Suprapubic skin (tissue), 4 donors: ENCODE data around the gene PARN.

Experiments
- POLR2A ChIP-seq, 2 donors: fragments of 450-650 bp; IDR thresholded peaks; one replicate each; pipeline ENCODE4 v1.6.1; 2017; ENCODE audit warnings: antibody characterized with exemption in 2 of 2, mild to moderate bottlenecking in 2 of 2, moderate library complexity in 2 of 2
- POLR2AphosphoS5 ChIP-seq, 3 donors: sonication (generic); formaldehyde crosslinking; IDR thresholded peaks; one replicate each; pipeline ENCODE4 v1.6.1; 2017; ENCODE audit warnings: antibody characterized with exemption in 3 of 3
- TF ChIP-seq, protein P1 (sequence below), 2 donors: fragments of 200-600 bp in 1 of 2; fragments of 450-650 bp in 1 of 2; sonication (generic) in 1 of 2; IDR thresholded peaks; one replicate each; pipeline ENCODE4 v1.5.1; 2016 to 2019; ENCODE audit warnings: antibody characterized with exemption in 2 of 2, mild to moderate bottlenecking in 1 of 2, moderate library complexity in 1 of 2

DNA sequence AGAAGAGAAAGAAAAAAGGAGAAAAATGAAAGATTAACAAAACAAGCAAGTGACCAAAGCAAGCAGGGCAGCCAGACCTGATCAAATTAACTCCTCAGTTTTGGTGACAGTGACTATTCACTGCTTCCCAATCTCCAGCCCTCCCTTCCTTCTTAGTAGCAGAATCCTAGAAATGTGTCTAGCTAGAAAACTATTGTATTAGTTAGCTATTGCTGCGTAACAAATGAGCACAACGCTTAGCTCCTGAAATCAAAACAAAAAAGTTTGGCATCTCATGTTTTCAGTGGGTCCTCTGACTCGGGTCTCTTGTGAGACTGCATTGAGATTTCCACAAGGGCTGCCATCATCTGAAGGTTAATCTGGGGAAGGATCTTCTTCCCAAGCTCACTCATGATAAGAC lies 213.9 kb downstream of the PARN start:
- TF ChIP-seq, protein P1, sequence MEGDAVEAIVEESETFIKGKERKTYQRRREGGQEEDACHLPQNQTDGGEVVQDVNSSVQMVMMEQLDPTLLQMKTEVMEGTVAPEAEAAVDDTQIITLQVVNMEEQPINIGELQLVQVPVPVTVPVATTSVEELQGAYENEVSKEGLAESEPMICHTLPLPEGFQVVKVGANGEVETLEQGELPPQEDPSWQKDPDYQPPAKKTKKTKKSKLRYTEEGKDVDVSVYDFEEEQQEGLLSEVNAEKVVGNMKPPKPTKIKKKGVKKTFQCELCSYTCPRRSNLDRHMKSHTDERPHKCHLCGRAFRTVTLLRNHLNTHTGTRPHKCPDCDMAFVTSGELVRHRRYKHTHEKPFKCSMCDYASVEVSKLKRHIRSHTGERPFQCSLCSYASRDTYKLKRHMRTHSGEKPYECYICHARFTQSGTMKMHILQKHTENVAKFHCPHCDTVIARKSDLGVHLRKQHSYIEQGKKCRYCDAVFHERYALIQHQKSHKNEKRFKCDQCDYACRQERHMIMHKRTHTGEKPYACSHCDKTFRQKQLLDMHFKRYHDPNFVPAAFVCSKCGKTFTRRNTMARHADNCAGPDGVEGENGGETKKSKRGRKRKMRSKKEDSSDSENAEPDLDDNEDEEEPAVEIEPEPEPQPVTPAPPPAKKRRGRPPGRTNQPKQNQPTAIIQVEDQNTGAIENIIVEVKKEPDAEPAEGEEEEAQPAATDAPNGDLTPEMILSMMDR (IDR thresholded peaks at IDR 0.05) = no peak
- no peak for TF ChIP-seq POLR2A (IDR thresholded peaks at IDR 0.05)
- no peak for TF ChIP-seq POLR2AphosphoS5 (IDR thresholded peaks at IDR 0.05)
